ENCODE measurements around the gene HGF.

HGF gene

GRCh38 chr7:81714306-81714705 lies 55.5 kb downstream of the HGF start:
- no peak for DNase-seq

DNA sequence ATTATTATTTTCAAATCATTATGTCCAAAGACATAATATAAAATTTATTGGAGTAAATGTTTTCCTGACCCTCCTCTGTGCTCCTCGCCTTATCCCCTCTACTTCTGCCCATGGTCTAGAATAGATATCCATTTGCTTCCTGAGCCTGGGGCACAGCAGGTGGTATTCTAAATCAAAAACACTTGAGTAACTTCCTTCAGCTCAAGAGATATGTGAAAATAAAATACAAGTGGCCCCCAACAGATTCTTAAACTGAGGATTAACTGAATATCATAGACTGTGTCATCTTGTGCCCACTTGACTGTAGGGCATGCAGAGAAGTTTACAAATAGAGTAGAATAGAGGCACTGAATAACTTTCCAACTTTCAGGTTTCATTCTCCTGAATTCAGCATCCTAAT lies 59.1 kb downstream of the HGF start:
- DNase-seq = no peak

- DNase-seq = no peak
Measured at GRCh38 chr7:81709836-81710235, 60.0 kb downstream of the HGF start.

- DNase-seq = no peak
Measured at GRCh38 chr7:81707966-81708365, 61.9 kb downstream of the HGF start.

DNA sequence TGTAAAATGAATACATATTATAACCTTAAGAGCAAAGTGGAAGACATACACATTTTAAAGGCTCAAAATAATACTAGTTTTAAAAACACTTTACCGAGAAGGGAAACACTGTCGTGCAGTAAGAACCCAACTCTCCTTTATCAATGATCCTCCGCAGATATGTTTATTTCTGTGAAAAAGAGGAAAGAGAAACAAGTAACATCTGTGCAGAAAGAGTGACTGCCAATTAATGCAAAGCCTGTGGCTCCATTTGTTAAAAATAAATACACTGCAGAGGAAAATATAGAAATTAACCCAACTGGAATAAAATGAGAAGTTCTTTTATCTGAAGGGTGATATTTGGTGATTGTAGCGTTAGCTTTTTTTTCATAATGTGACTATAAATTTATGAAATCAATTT lies 62.7 kb downstream of the HGF start:
- DNase-seq = no peak

GRCh38 chr7:81705206-81705605 lies 64.6 kb downstream of the HGF start:
- no peak for DNase-seq

- DNase-seq = no peak
Measured at GRCh38 chr7:81704595-81704994, 65.3 kb downstream of the HGF start.

DNA sequence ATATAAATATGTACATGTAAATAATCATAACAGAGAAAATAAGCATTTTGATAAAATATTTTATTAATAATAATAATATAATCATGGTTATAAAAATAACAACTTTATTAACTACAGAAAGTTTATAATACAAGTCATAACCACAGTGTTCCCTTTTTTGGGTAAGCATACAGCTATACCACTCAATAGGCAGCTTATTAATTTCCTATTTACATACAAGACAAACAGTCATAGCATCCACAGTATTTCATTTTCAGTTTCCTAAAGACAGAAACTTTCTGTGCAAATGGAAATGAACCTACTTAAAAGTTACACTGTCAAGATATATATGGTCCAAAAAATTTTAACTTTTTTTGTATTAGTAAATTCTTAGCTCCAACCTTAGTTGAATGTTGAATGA lies 70.9 kb downstream of the HGF start:
- no peak for DNase-seq

GRCh38 chr7:81694711-81695110 lies 75.1 kb downstream of the HGF start:
- no peak for DNase-seq

DNA sequence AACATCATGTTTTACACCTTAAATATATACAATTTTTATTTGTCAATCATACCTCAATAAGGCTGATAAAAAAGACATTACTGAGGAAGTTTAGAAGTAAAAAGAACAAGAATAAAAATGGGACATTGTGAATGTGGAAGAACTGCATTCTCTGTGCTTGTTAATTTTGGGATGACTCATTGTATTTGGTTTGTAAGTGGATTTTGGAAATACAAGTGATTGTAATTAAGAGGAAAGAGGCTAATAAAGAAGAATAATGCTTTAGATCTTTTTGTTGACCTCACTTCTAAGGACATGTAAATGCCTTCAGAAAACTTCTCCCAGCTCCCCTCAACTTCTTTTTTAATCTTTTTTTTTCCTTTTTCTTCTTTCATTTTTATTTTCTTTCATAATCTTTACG lies 76.0 kb downstream of the HGF start:
- no peak for DNase-seq

GRCh38 chr7:81693080-81693479 lies 76.8 kb downstream of the HGF start:
- no peak for DNase-seq

DNA sequence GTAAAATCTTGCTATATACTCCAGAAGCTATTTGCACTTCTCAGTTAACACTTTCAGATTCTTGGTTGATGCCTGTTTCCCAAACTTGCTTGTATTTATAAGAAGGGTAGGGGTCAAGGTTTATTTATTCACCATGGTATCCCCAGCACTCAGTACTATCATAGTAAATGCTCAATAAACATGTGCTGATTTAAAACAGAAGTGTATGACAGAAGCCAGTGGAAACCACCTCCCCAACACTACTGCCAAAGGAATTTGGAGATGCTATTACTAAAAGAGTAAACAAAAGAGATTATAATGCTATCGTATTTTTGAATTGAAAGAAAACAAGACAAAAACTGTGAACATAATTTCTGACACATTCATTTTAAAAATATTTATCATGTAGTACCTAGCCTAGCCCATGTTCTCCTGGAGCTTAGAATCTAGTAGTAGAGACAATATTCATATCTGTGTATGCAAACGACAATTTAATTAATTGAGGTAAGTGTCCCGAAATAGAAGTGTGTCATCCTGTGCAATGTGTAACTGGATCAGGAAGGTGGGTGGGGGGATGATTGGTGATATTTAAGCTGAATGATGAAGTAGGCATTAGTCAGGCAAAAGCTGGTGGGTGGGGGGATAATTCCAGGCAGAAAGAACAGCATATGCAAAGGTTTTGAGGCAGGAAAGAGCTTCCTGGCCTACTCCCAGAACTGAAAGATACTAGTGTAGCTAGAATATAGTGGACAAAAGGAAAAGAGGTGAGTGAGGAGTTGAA lies 77.5 kb downstream of the HGF start:
- no peak for DNase-seq

DNA sequence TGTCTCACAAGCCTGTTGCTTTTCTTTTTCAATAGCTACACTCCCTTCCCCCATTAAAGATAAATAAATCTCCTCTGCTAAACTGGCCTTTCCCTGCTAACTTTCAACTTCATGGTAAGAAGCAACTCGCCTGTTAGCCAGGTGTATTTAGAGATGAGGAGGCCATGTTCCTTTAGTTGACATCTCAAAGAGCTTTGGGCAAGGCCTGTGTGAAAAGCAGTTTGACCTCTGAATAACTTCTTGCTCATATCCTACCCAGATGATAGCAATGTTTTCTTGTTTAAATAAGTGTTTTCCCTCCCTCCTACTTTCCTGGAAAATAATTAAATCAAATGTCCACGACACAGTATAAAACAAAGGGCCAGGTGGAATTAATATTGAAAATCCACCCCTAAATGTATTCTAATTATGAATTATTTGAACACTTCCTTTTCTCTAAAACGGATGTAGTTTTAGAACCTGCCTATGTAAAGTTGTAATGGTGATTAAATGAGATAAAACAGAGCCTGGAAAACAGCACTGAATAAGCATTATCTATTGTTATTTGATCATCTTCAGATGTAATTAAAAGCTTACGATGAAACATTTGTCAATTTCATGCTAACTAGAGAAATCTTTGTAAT lies 78.5 kb downstream of the HGF start:
- DNase-seq = no peak

- no peak for DNase-seq
Measured at GRCh38 chr7:81690688-81691087, 79.2 kb downstream of the HGF start.

DNA sequence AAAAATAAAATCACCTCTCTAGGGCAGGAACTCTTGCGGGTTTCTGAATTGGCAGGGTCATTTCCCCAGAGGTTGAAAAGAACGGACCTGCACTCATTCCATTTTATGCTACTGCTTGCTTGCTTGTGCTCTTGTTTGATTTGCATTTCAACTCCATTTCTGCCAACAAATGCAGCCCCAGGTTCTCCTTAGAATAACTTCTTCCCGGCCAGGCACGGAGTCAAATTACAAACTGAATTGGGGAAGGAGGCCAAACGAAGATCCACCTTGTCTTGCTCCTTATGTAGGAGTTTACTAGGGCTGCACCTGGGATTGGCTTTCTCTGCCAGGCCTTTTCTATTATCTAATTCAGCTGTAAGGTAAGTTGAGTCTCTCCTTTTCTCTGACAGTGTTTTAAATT lies 79.6 kb downstream of the HGF start:
- DNase-seq = no peak

DNA sequence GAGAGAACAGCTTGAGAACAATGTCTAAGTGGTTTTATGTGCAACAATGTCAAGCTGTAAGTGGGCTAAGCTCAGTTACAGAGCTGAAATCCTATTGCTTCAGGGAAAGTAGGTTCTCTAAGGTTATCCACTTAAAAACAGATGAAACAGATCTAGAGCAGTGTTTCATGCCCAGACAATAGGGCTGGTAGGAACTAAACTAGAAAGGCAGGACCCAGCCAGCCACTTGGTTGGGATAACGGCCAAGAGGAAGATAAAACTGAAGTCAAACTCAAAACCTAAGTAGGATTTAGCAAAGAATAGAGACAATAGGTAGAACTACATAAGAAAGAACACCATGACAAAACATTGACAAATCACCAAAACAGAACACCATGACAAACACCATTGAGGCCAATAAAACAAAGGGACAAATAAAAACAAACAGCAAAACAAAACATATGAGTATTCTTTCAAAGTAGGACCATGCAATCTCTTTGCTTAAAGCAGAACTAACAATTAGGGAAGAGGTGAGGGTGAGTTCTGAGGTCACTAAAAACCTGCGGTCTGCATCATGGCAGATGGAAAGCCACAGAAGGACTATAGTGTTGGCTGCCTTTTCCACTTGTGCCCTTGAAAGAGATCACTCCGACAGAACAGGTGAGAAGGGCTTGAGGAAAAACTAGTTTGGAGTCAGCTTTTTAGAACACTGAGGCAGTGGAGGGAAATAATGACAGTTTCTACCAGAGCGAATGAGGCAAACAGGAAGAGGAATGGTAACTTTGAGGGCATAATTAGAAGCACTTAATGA lies 81.0 kb downstream of the HGF start:
- DNase-seq = no peak

DNA sequence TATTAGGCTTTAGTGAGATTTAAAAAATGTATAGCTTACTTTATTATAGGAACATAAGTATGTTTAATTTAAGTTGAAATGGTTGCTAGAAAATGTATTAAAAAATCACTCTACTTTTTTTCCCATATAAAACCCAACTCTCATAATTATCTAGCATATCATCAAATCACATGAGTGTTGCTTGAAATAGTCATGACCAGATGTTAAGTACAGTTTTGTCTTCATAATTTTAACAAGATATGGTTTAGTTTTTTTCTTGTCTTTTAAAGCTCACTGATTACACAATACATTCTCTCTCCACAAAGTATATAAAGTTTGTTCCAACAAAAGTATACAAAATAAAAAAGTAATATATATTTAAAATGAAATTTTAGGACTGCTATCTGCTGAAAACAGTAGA lies 82.8 kb downstream of the HGF start:
- no peak for DNase-seq

- DNase-seq = no peak
Measured at GRCh38 chr7:81685270-81685868, 84.5 kb downstream of the HGF start.

DNA sequence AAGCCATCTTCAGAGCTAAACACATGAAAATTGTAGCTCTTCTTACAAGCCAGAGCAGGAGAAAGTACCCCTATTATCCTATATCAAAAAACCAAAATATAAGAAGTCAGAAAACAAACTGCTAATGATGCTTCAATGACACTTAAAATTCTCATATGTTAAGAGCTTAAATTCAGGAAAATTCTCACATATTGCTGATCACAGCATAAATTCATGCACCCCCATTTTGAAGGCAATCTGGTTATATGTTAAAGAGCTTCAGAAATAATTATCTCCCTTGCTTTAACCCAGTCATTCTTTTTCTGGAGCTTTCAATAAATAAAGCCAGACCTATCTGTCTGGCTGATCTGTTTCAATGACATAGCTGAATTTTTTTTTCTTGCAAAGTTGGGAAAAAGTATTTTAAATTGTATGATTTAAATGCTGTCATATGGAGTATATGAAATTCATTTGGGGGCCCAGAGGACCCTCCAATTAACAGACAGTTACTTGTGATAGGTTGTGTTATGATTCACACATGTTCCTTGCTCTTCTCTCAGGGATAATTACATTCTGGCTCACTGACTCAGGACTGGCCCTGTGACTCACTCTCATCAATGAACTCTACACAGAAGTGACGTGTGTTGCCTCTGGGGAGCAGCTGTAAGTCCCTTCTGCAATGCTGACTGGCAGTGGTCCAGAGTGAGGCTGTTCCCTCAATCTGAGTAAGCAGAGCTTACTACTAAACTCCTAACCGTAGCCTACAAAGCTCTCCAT lies 85.2 kb downstream of the HGF start:
- DNase-seq = no peak

GRCh38 chr7:81684033-81684432 lies 85.8 kb downstream of the HGF start:
- DNase-seq = no peak

GRCh38 chr7:81682873-81683272 lies 87.0 kb downstream of the HGF start:
- DNase-seq = no peak

- DNase-seq = no peak
Measured at GRCh38 chr7:81680120-81680519, 89.7 kb downstream of the HGF start.

DNA sequence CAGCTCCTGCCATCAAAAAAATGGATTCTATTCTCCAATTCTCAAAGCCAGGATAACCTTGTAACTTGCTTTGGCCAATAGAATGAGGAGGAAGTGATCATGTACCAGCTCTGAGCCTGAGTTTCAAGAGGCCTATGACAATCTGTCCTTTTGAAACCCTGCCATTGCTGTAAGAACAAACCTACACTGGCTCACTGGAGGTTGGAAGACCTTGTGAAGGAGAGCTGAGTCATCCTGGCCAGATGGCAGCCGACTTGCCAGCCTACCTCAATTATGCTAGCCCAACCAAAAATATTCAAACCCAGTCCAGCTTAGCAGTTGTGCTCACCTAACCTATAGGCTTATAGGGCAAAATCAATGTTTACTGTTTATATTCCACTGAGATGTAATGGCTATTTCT lies 93.0 kb downstream of the HGF start:
- no peak for DNase-seq
